GM19043 (cell line): ENCODE data around the gene TPX2.

ENCODE experiments used
- ATAC-seq: cut with Tn5 transposase; IDR thresholded peaks from one replicate; pipeline ENCODE4 v1.9.1; 2021; ENCODE audit warnings: low read depth; ENCODE audit not compliant: unreplicated experiment

TPX2 gene

DNA sequence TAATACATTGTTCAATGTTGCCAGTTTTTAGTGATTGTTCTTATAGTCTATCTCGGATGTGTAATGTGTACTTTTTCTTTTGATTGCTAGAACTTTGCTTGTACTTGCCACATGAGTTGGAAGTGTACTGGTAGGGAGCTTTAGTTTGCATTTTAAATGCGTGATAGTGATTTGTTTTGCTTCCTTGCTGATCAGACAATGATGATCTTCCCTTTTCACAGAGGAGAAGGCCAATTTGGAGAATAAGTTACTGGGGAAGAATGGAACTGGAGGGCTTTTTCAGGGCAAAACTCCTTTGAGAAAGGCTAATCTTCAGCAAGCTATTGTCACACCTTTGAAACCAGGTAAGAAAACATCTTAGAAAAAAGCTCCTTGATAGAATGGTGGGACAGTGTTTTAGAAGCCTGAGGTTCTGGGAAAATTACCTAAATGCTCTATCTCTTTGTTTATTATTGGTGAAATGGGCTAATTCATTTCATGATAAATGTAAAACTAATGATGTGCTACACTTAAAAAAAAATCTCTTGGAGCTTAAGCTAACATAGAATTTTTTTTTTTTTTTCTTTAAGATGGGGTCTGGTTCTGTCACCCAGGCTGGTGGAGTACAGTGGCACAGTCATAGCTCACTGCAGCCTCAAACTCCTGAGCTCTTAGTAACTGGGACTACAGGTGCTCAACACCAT, 20.9 kb downstream of the TPX2 start:
- no peak for ATAC-seq

- no peak for ATAC-seq
These were observed 21.6 kb downstream of the TPX2 start for GRCh38 chr20:31760519-31761240.

- ATAC-seq, result no peak
These were observed 25.7 kb downstream of the TPX2 start for GRCh38 chr20:31764641-31765305.

DNA sequence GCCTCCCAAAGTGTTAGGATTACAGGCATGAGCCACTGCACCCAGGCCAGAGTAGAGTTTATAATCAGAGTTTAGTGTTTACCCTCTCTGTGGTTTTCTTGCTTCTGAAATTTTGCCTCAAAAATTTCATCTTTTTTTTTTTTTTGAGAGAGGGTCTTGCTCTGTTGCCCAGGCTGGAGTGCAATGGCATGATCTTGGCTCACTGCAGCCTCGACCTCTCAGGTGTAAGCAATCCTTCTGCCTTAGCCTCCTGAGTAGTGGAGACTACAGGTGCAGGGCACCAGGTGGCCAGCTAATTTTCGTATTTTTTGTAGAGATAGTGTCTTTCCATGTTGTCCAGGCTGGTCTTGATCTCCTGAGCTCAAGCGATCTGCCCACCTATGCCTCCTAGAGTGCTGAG, 28.7 kb downstream of the TPX2 start:
- no peak for ATAC-seq

DNA sequence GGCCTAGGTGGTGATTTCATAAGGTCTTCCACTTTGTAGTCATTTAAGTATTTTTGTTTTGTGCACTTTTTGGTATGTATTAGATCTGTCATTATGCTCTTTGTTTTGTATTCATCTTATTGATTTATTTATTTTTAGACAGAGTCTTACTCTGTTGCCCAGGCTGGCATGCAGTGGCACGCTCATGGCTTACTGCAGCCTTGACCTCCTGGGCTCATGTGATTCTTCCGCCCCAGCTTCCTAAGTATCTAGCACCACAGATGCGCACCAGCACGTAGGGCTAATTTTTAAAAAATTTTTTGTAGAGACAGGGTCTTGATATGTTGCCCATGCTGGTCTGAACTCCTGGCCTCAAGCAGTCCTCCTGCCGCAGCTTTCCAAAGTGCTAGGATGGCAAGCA, 30.6 kb downstream of the TPX2 start:
- no peak for ATAC-seq

GRCh38 chr20:31770243-31770642, 31.2 kb downstream of the TPX2 start:
- ATAC-seq, result no peak

DNA sequence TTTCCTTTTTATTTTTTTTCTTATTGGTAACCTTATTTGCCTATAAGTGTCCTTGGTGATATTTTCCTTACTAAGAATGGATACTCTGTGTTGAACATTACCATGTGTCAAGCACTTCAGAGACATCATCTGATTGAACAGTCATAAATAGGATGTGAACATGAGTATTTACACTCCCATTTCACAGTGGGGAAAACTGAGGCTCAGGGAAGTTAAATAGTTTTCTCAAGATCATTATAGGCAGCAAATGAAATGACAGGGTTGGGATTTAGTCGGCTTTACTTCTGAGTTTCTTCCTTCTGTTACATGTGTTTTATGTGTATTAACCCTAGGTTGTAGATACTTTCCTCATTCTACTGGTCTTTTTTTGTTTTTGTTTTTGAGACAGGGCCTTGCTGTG, 35.3 kb downstream of the TPX2 start:
- ATAC-seq, result no peak

GRCh38 chr20:31780839-31781238, 41.7 kb downstream of the TPX2 start:
- ATAC-seq, result no peak

GRCh38 chr20:31781945-31782344, 42.9 kb downstream of the TPX2 start:
- no peak for ATAC-seq

- ATAC-seq, result no peak
These were observed 45.4 kb downstream of the TPX2 start for GRCh38 chr20:31784354-31785044.

GRCh38 chr20:31785089-31785488, 46.0 kb downstream of the TPX2 start:
- ATAC-seq, result no peak

DNA sequence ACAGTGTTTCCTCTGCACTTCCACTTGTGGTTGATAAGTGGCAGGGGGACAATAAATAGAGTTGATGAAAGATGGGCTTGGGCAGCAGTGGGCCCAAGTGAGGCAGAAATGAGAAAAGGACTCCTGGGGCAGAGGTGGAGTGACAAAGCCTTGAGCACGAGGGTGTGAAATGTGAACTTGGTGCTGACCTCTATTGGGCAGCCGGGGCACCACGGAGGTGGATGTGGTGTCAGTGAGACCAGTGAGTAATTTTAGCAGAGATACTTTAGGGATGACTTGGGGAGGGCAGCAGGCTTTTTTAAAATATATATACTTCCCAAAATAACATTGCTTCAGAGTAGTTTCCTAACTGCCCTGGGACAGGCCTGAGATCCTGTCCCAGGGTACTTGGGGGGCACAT, 49.5 kb downstream of the TPX2 start:
- ATAC-seq, result no peak

GRCh38 chr20:31790401-31790800, 51.3 kb downstream of the TPX2 start:
- ATAC-seq, result no peak

DNA sequence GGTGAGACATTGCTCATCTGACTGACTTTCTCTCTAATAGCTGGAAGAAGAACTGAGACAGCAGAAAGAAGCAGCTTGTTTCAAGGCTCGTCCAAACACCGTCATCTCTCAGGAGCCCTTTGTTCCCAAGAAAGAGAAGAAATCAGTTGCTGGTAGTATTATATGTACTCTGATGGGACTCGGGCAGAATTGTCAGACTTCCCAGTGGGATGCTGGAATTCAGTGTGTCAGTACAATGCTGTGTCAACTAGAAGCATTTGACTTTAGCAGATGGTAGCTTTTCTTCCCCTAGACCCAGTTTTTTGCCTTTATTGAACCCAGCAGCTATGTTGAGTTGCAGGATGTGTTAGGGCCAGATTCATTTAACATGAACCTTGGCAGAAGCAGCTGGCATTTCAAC, 58.3 kb downstream of the TPX2 start:
- no peak for ATAC-seq

DNA sequence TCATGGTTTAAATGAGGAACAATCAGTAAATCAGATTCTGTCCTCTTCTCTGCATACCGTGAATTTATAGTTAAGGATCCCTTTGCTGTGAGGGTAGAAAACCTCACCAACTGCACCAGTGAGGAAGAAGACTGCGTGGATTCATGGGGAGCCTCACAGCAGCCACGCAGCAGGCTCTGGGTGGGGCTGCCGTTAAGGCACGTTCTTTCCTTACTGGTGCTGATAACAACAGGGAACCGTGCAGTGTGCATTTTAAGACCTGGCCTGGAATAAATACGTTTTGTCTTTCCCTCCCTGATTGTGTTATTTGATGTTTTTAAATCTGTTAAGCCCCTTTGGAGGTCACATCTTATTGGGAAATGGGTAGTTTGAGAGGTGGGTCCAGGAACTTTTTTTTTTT, 62.4 kb downstream of the TPX2 start:
- ATAC-seq, result no peak

DNA sequence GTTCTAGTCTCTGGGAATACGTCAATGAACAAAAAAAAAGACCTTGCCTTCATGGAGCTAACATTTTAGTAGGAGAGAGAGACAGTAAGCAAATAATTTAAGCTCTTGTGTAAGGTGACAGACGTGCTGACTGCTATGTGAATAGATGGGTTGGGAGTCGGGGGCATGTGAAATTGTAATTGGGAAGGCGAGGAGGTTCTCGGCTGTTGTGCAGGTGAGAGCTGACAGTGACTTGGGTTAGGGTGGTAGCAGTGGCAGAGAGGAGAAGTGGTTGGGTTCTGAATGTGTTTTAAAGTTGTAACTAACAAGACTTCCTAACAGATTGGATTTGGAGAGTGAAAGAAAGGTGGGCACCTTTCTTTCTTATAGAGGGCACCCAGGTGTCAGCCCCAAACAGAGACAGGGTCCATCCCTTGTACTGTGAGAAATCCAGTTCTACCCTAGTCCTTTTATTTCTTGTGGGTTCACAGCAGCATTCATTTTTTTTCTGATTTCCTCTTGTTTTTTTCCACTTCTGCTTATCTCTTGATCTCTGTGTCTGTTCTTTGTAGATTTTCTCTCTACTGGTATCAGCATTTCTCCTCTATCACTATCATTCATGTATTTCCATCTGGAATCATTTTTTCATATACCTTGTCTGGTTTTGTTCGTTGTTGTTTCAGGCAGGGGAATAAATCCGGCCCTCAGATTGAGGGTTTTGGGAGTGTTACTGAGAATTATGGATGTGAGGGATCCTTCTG, 64.6 kb downstream of the TPX2 start:
- no peak for ATAC-seq

DNA sequence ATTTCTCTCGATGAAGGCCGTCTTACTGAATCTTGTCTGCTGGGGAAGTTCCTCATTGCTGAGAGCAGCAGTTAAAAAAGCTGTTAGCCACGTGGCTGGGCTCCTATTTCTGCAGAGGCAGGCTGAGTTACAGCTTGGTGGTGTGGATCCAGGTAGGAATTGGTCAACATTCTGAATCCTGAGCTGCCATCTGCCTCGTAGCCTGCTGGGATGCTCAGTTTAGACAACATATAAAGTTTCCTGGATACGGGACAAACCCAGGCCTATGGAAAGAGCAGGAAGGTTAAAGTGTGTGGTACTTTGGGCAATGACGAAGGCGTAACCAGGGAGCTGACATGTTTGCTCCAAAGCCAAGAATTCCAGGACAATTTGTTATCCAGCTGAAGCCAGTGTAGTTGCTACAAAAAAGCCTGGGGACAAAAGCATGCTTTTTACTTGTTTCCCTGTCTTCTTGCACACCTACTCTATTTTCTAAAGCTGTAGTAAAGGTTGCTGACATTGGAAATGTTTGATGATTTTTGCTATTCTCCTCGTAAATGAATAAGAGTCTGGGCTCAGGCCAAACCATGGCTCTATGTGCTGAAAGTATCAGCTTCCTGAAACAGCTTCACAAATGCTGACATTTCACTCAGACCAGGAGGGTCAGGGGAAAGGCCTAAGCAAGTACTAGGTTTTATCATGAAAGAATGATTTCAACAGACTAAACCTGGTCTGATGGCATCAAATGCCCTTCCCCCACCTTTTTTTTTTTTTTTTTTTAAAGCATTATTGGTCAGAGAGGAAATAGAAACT, 67.7 kb downstream of the TPX2 start:
- ATAC-seq, result no peak

- ATAC-seq, result no peak
These were observed 69.4 kb downstream of the TPX2 start for GRCh38 chr20:31808481-31808880.

DNA sequence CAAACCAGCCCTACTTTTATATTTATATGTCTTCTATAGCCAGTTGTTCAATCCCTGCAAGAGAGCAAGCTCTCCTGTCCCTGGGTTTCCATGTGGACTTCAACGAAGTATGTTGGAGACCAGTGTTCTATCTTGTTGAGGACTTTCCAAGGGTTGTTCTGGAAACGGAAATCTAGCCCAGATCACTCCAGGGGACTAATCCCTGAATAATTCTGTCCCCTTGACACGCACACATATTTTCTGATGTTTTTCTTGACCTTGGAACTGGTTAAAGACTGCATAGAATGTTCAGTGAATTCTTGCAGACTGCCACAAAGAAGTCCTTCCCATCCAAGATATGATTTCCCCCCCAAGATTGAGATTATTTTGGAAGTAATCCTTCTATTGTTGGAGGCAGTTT, 70.6 kb downstream of the TPX2 start:
- no peak for ATAC-seq

DNA sequence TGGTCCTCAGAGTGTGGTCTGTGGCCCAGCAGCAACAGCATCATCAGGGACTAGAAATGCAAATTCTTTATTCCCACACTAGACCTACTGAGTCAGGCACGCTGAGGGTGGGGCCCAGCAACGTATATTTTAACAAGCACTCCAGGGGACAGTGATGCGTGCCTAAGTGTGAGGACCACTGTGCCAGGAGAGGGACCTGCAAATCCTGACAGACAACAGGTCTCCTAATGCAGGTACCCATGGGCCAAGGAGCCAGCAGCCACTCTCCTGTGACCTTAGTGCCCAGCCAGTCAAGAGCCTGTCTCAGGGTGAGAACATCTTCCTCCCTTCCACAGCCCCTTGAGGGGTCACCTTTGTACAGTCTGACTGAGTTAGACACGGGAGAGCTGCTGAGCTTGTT, 72.1 kb downstream of the TPX2 start:
- ATAC-seq, result no peak
